ENCODE measurements around the gene ITGB2.

ITGB2 gene

GRCh38 chr21:44960141-44961092, 39.7 kb upstream of the ITGB2 start:
- H3K27me3 ChIP-seq: no peaks in the 10 kb centered on the region
- peaks cover 8 to 100% (median 79%) of the 10 kb centered on the region in 4 donors for H3K4me1 ChIP-seq
- H3K4me3 ChIP-seq: no peak overlapping the region
- peak in 1 of 2 donors; percentile 64 for DNase-seq
- peaks cover 0 to 10% (median 0%) of the 10 kb centered on the region in 3 donors for H3K36me3 ChIP-seq
- no peaks in the 10 kb centered on the region for H3K9me3 ChIP-seq
- peak overlapping the region; percentile 93 to 96 for H3K27ac ChIP-seq
- TF ChIP-seq, protein P1, sequence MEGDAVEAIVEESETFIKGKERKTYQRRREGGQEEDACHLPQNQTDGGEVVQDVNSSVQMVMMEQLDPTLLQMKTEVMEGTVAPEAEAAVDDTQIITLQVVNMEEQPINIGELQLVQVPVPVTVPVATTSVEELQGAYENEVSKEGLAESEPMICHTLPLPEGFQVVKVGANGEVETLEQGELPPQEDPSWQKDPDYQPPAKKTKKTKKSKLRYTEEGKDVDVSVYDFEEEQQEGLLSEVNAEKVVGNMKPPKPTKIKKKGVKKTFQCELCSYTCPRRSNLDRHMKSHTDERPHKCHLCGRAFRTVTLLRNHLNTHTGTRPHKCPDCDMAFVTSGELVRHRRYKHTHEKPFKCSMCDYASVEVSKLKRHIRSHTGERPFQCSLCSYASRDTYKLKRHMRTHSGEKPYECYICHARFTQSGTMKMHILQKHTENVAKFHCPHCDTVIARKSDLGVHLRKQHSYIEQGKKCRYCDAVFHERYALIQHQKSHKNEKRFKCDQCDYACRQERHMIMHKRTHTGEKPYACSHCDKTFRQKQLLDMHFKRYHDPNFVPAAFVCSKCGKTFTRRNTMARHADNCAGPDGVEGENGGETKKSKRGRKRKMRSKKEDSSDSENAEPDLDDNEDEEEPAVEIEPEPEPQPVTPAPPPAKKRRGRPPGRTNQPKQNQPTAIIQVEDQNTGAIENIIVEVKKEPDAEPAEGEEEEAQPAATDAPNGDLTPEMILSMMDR (IDR thresholded peaks at IDR 0.05): no peak
- intact Hi-C loops (cut with DNase I; ENCODE audit: low total_unique reads): no loop called here

DNA sequence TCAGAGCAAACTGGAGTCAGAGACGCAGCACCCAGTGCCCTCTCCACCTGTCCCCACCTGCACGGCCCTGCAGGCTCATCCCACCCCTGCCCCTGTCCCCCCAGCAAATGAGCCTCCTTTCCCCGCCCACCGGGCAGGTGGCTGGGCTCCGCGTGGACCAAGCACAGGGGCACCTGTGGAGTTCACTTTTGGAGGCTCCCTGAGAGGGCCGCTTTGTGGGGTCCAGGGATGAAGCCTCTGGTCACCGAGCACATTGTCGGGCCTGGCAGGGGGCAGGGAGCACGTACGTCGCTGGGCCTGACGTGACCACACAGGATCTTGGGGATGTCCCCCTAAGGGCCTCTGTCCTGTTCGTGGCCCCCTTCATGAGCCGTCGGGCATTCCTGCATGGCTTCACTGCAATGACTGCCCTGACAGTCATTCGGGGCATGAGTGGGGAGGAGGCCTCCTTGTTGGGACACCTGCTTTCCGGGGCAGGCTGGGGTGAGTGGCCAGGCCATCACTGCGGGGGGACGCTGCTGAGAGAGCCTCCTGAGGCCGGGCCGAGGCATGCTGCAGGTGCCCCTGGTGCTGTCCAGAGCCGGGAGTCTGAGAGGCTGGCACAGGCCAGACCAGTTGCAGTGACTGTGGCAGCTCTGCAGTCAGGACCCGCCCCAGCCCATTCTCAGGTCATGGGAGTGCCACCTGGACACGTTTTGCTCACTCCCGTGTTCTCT, 38.8 kb upstream of the ITGB2 start:
- peak in 1 of 2 donors; percentile 68 for DNase-seq
- Histone ChIP-seq H3K4me1 (peaks cover 8 to 100% (median 81%) of the 10 kb centered on the region in 4 donors), H3K36me3 (peaks cover 0 to 10% (median 0%) of the 10 kb centered on the region in 3 donors), H3K27me3 (no peaks in the 10 kb centered on the region), H3K27ac (peak overlapping the region; percentile 93 to 96), H3K4me3 (peak overlapping the region in 1 of 2 donors; percentile 26), H3K9me3 (no peaks in the 10 kb centered on the region)
- TF ChIP-seq, protein P1 (IDR thresholded peaks at IDR 0.05): no peak
- intact Hi-C loops (cut with DNase I; ENCODE audit: low total_unique reads): no loop called here

DNA sequence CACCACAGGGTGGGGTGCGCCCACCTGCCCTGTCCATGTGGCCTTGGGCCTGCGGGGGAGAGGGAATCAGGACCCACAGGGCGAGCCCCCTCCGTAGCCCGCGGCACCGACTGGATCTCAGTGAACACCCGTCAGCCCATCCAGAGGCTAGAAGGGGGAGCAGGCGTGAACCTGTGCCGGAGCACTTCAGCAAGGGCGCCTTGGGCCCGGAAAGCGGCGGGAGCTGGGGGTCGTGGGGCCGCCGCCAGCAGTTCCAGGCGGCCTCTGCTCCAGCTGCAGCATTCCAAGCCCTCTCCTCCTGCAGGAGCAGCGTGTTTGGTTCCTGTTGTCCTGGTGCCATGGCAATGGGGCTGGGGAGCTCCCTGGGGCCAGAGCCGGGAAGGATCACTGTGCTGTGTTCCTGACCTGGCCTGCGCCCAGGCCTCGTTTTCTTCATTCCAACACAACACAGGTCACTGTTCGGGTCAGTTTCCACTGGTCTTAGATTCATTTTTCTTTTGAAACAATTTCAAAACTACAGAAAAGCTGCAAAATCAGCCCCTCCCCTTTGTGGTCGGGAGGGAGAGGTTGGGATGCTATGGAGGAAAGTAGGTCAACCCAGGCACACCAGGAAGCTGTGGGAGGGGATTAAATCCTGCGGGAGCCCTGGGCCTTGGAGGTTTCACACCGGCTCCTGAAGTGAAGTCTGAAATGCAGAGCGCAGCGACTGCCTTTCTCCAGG, 37.9 kb upstream of the ITGB2 start:
- Histone ChIP-seq H3K4me3 (peak overlapping the region; percentile 19 to 26), H3K27me3 (no peaks in the 10 kb centered on the region), H3K27ac (peak overlapping the region; percentile 93 to 96), H3K4me1 (peaks cover 8 to 100% (median 83%) of the 10 kb centered on the region in 4 donors), H3K36me3 (peaks cover 0 to 10% (median 0%) of the 10 kb centered on the region in 3 donors), H3K9me3 (no peaks in the 10 kb centered on the region)
- intact Hi-C loops (cut with DNase I; ENCODE audit: low total_unique reads): no loop called here
- TF ChIP-seq, protein P1 (IDR thresholded peaks at IDR 0.05): no peak
- DNase-seq: peak; percentile 87 to 96

DNA sequence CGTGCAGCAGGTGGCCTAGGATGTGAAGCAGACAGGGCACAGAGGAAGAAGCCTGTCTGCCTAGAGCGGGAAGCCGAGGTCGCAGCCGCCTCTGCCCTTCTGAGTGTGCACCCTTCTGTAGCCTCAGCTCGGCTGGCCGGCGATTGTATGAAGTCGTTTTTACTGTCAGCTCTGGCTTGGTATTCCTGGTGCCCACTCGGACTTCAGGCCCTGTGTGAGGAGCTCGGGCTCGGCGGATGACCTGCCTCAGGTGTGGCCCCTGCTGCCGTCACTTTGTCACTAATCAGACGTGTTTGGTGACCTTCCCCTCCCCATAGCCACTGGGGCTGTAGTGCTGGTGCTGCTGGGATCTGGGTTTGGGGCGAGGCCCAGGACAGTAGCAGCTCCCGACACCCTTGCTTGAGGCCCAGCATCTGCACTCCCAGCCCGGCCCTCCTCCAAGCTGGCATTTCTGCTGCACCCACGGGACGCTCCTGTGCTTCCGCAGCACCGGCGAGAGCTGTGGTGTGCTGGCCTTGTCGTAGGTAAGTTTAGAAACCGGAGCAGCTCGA, 37.3 kb upstream of the ITGB2 start:
- intact Hi-C loops (cut with DNase I; ENCODE audit: low total_unique reads): no loop called here
- Histone ChIP-seq H3K4me3 (peak overlapping the region; percentile 19 to 26), H3K27ac (peak overlapping the region; percentile 93 to 96), H3K36me3 (peaks cover 0 to 10% (median 0%) of the 10 kb centered on the region in 3 donors), H3K4me1 (peaks cover 10 to 100% (median 84%) of the 10 kb centered on the region in 4 donors), H3K9me3 (no peaks in the 10 kb centered on the region), H3K27me3 (no peaks in the 10 kb centered on the region)
- peak in 1 of 2 donors; percentile 75 for DNase-seq
- TF ChIP-seq, protein P1 (IDR thresholded peaks at IDR 0.05): no peak
